Vein endothelial cell (primary cell): ENCODE results near the gene CDCA8. TPM values are rescaled to one million over a fixed set of nuclear protein-coding genes. Genes with fewer than 3 reads are reported as not detected.

Experiments used
- small RNA-seq: library from RNA; depleted of rRNA; stranded (forward); fragments of <200 nt; gene quantifications from one replicate; pipeline ENCODE3, GENCODE V24; 2012
- total RNA-seq: library from RNA; depleted of rRNA; stranded (reverse); fragments of >200 nt; gene quantifications from 2 replicates; pipeline ENCODE4 v1.2.3, GENCODE V29; 2012

The CDCA8 gene
- 8.8 and 18.6 TPM in 2 replicates for total RNA-seq

GRCh38 chr1:37692078-37692833 is at the start of gene CDCA8:
TSS of gene CDCA8 (plus strand) at chr1:37692516. CDS start at chr1:37692691, 175 bp downstream.

Small RNA genes within 50 kb of the gene (small RNA-seq; reads per million reads assigned to genes)
- not detected for gene RF00019

Other genes starting within 250 kb of the CDCA8 start
- gene ZC3H12A, start 217.9 kb upstream of the CDCA8 start, total RNA-seq = 5.6 and 7.3 TPM in 2 replicates
- 57.8 and 74.2 TPM in 2 replicates for gene MEAF6, start 177.8 kb upstream of the CDCA8 start, total RNA-seq
- gene SNIP1, start 138.2 kb upstream of the CDCA8 start, total RNA-seq = 13.7 and 17.0 TPM in 2 replicates
- 1.5 and 2.3 TPM in 2 replicates for gene DNALI1, start 135.6 kb upstream of the CDCA8 start, total RNA-seq
- 61.4 and 68.1 TPM in 2 replicates for gene GNL2, start 96.6 kb upstream of the CDCA8 start, total RNA-seq
- gene RSPO1, start 57.6 kb upstream of the CDCA8 start, total RNA-seq = not detected in 2 replicates
- not detected in 2 replicates for gene EPHA10, start 72.6 kb downstream of the CDCA8 start, total RNA-seq
- gene MANEAL, start 101.3 kb downstream of the CDCA8 start, total RNA-seq = 1.3 and 2.0 TPM in 2 replicates
- gene C1orf122, start 115.3 kb downstream of the CDCA8 start, total RNA-seq = 14.4 and 23.5 TPM in 2 replicates
- 18.9 and 21.5 TPM in 2 replicates for gene YRDC, start 115.7 kb downstream of the CDCA8 start, total RNA-seq
- 4.2 and 4.4 TPM in 2 replicates for gene MTF1, start 167.1 kb downstream of the CDCA8 start, total RNA-seq